ENCODE data around the gene TAF1A. TPM values are rescaled to one million over a fixed set of nuclear protein-coding genes. Genes with fewer than 3 reads are reported as not detected.

TAF1A gene
- total RNA-seq (1 to 10 TPM; 3.1 to 5.2 (median 4.0) TPM), polyA plus RNA-seq (1.0 TPM)
- long read RNA-seq, donor 1, partial matches to known transcripts, result 0 of 4 reads
- long read RNA-seq, donor 1, other reads (novel, unspliced or antisense), result 2 of 4 reads
- long read RNA-seq, donor 2, result 0 reads
- long read RNA-seq, donor 3, partial matches to known transcripts, result 1 of 12 reads
- long read RNA-seq, donor 3, other reads (novel, unspliced or antisense), result 7 of 12 reads
- long read RNA-seq, donor 4, result 0 reads

DNA sequence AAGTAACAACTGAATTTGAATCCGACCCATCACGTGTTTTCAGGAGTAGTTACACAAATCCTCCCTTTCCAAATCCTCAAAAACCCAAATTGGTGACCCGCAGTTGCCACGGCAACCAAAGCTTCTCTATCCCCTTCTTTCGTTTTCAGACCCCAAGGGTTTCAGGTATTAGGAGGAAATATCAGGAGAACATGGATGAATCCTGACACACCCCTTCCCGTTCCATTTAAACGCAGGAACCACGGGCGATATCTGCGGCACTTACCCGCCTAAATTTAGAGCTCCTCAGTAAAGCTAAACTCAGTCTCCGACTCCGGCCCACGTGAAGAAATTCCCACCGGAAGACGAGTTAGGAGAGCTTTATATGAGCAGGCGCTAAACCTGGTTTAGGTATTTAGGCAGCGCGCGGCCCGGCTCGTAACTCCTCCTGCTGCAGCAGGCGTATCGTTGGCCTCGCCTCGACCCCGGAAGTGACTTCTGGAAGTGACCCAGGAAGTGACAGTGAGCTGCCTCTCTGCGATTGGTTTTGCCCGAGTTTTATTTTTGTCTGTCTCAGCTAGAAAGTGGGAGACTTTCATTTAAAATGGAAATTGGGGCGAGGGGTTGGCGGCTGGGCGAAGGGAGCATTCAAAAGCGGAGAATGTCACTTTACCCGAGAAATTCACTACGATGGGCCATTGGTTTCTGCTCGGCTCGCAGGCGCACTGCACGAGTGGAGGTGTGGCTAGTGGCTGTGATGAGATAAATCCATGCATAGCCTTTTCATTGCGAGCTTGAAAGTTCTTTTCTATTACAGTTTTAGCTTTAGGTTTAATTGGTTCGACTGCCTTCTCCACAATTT, at the start of gene TAF1A:
TAF1A (minus strand) TSS at position 472 of the 841 bp plus-strand sequence.
- Histone ChIP-seq H3K9me3 (ENCODE audit: control insufficient read depth, low read length) (no peaks in the 10 kb centered on the region), H3K27me3 (ENCODE audit: control insufficient read depth, insufficient read depth) (no peaks in the 10 kb centered on the region), H3K4me1 (ENCODE audit: control insufficient read depth, insufficient read depth, low read length) (peaks cover 3% of the 10 kb centered on the region), H3K4me3 (ENCODE audit: low read length) (peak within 1 kb of the TSS; percentile 91), H3K27ac (ENCODE audit: low read length) (peak within 1 kb of the TSS; percentile 80)
- intact Hi-C loops (cut with DNase I), result no loop called here
- DNase-seq (peak; percentile 89 to 94 (median 93)), ATAC-seq (peak; percentile 97 to 99)
- under 1% methylated on average over 41 of the region's 41 CpGs for WGBS

- no peak overlapping the region for H3K27ac ChIP-seq (ENCODE audit: low read length)
- H3K4me1 ChIP-seq (ENCODE audit: control insufficient read depth, insufficient read depth, low read length), result no peaks in the 10 kb centered on the region
- ATAC-seq, result peak; percentile 68 to 78
- DNase-seq, result peak in 1 of 3 donors; percentile 32
- no peaks in the 10 kb centered on the region for H3K27me3 ChIP-seq (ENCODE audit: control insufficient read depth, insufficient read depth)
- no peaks in the 10 kb centered on the region for H3K9me3 ChIP-seq (ENCODE audit: control insufficient read depth, low read length)
- WGBS, result 46% methylated on average over 7 of the region's 7 CpGs
- H3K4me3 ChIP-seq (ENCODE audit: low read length), result no peak overlapping the region
- intact Hi-C loops (cut with DNase I), result loop anchor here (2.0 to 5.0 kb wide), 2 partner anchors 167 to 170 kb away; no protein-coding TSS in a partner anchor
Observed at GRCh38 chr1:222634180-222635013, 44.7 kb upstream of the TAF1A start.

GRCh38 chr1:222632749-222633148, 43.0 kb upstream of the TAF1A start:
- Histone ChIP-seq H3K9me3 (ENCODE audit: control insufficient read depth, low read length) (no peaks in the 10 kb centered on the region), H3K27ac (ENCODE audit: low read length) (no peak overlapping the region), H3K27me3 (ENCODE audit: control insufficient read depth, insufficient read depth) (no peaks in the 10 kb centered on the region), H3K4me3 (ENCODE audit: low read length) (no peak overlapping the region), H3K4me1 (ENCODE audit: control insufficient read depth, insufficient read depth, low read length) (no peaks in the 10 kb centered on the region)
- DNase-seq (no peak), ATAC-seq (no peak)
- 65% methylated on average over 2 of the region's 2 CpGs for WGBS
- intact Hi-C loops (cut with DNase I), result loop anchor here in 2 of 4 donors (5.0 kb wide), 1 partner anchor 165 kb away; no protein-coding TSS in a partner anchor

GRCh38 chr1:222631611-222632208, 42.0 kb upstream of the TAF1A start:
- ATAC-seq (no peak), DNase-seq (no peak)
- Histone ChIP-seq H3K4me1 (ENCODE audit: control insufficient read depth, insufficient read depth, low read length) (no peaks in the 10 kb centered on the region), H3K27ac (ENCODE audit: low read length) (no peak overlapping the region), H3K27me3 (ENCODE audit: control insufficient read depth, insufficient read depth) (no peaks in the 10 kb centered on the region), H3K9me3 (ENCODE audit: control insufficient read depth, low read length) (no peaks in the 10 kb centered on the region), H3K4me3 (ENCODE audit: low read length) (no peak overlapping the region)
- WGBS, result 91% methylated on average over 3 of the region's 3 CpGs
- intact Hi-C loops (cut with DNase I), result loop anchor here in 2 of 4 donors (5.0 kb wide), 1 partner anchor 164 kb away; no protein-coding TSS in a partner anchor

DNA sequence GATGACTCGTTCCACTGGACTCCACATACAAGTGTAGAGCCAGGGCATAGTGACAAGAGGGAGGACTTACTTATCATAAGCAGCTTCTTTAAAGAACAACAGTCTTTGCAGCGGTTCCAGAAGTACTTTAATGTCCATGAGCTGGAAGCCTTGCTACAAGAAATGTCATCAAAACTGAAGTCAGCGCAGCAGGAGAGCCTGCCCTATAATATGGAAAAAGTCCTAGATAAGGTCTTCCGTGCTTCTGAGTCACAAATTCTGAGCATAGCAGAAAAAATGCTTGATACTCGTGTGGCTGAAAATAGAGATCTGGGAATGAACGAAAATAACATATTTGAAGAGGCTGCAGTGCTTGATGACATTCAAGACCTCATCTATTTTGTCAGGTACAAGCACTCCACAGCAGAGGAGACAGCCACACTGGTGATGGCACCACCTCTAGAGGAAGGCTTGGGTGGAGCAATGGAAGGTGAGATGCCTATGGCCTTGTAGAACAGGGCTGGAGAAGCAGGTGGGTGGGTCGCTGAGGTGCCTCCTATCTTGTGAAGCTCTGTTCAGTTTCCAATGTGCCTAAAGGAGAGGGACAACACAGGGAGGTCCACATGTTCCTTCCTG, 40.3 kb upstream of the TAF1A start:
- Histone ChIP-seq H3K4me3 (ENCODE audit: low read length) (no peak overlapping the region), H3K4me1 (ENCODE audit: control insufficient read depth, insufficient read depth, low read length) (no peaks in the 10 kb centered on the region), H3K27ac (ENCODE audit: low read length) (no peak overlapping the region), H3K9me3 (ENCODE audit: control insufficient read depth, low read length) (no peaks in the 10 kb centered on the region), H3K27me3 (ENCODE audit: control insufficient read depth, insufficient read depth) (no peaks in the 10 kb centered on the region)
- ATAC-seq (peak in 1 of 2 donors; percentile 19), DNase-seq (no peak)
- intact Hi-C loops (cut with DNase I), result loop anchor here in 2 of 4 donors (5.0 kb wide), 1 partner anchor 163 kb away; no protein-coding TSS in a partner anchor
- 74% methylated on average over 7 of the region's 7 CpGs for WGBS

GRCh38 chr1:222627232-222627631, 37.5 kb upstream of the TAF1A start:
- Histone ChIP-seq H3K4me1 (ENCODE audit: control insufficient read depth, insufficient read depth, low read length) (no peaks in the 10 kb centered on the region), H3K4me3 (ENCODE audit: low read length) (no peak overlapping the region), H3K27me3 (ENCODE audit: control insufficient read depth, insufficient read depth) (no peaks in the 10 kb centered on the region), H3K9me3 (ENCODE audit: control insufficient read depth, low read length) (no peaks in the 10 kb centered on the region), H3K27ac (ENCODE audit: low read length) (no peak overlapping the region)
- DNase-seq (peak in 2 of 3 donors; percentile 46 to 59), ATAC-seq (peak; percentile 90 to 91)
- intact Hi-C loops (cut with DNase I), result no loop called here
- WGBS, result 45% methylated on average over 6 of the region's 6 CpGs

DNA sequence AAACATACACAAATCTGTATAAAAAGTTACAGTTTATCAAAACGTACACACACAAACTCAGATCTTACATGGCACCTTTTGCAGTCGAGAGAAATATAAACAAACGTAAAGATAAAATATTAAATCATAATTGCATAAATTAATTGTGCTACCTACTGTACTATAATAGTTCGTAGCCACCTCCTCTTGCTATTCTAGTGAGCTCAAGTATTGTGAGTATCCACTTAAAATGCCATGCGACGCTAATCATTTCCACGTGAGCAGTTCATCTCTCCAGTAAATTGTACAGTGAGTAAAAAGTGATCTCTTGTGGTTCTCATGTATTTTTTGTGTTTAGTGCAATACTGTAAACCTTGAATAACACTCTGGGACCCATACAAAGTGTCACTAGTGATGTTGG, 34.5 kb upstream of the TAF1A start:
- no peak overlapping the region for H3K27ac ChIP-seq (ENCODE audit: low read length)
- intact Hi-C loops (cut with DNase I), result no loop called here
- H3K27me3 ChIP-seq (ENCODE audit: control insufficient read depth, insufficient read depth), result no peaks in the 10 kb centered on the region
- DNase-seq (no peak), ATAC-seq (no peak)
- H3K4me3 ChIP-seq (ENCODE audit: low read length), result no peak overlapping the region
- 79% methylated on average over 7 of the region's 7 CpGs for WGBS
- H3K4me1 ChIP-seq (ENCODE audit: control insufficient read depth, insufficient read depth, low read length), result no peaks in the 10 kb centered on the region
- H3K9me3 ChIP-seq (ENCODE audit: control insufficient read depth, low read length), result no peaks in the 10 kb centered on the region

- no peak for ATAC-seq
- H3K4me3 ChIP-seq (ENCODE audit: low read length), result no peak overlapping the region
Observed at GRCh38 chr1:222623458-222623857, 33.7 kb upstream of the TAF1A start.

GRCh38 chr1:222622765-222623164, 33.0 kb upstream of the TAF1A start:
- intact Hi-C loops (cut with DNase I), result no loop called here

More at GRCh38 chr1:222623458-222623857, 33.7 kb upstream of the TAF1A start:
- H3K27ac ChIP-seq (ENCODE audit: low read length), result no peak overlapping the region
- no peak for DNase-seq
- intact Hi-C loops (cut with DNase I), result no loop called here
- no peaks in the 10 kb centered on the region for H3K4me1 ChIP-seq (ENCODE audit: control insufficient read depth, insufficient read depth, low read length)
- H3K27me3 ChIP-seq (ENCODE audit: control insufficient read depth, insufficient read depth), result no peaks in the 10 kb centered on the region
- no peaks in the 10 kb centered on the region for H3K9me3 ChIP-seq (ENCODE audit: control insufficient read depth, low read length)

GRCh38 chr1:222620566-222620965, 30.8 kb upstream of the TAF1A start:
- H3K4me3 ChIP-seq (ENCODE audit: low read length), result no peak overlapping the region
- no peaks in the 10 kb centered on the region for H3K4me1 ChIP-seq (ENCODE audit: control insufficient read depth, insufficient read depth, low read length)
- intact Hi-C loops (cut with DNase I), result no loop called here

More at GRCh38 chr1:222622765-222623164, 33.0 kb upstream of the TAF1A start:
- H3K27ac ChIP-seq (ENCODE audit: low read length), result no peak overlapping the region
- ATAC-seq (no peak), DNase-seq (no peak)
- H3K4me1 ChIP-seq (ENCODE audit: control insufficient read depth, insufficient read depth, low read length), result no peaks in the 10 kb centered on the region
- H3K27me3 ChIP-seq (ENCODE audit: control insufficient read depth, insufficient read depth), result no peaks in the 10 kb centered on the region
- H3K9me3 ChIP-seq (ENCODE audit: control insufficient read depth, low read length), result no peaks in the 10 kb centered on the region
- no peak overlapping the region for H3K4me3 ChIP-seq (ENCODE audit: low read length)
- WGBS, result 80% methylated on average over 5 of the region's 5 CpGs

More at GRCh38 chr1:222620566-222620965, 30.8 kb upstream of the TAF1A start:
- Histone ChIP-seq H3K9me3 (ENCODE audit: control insufficient read depth, low read length) (no peaks in the 10 kb centered on the region), H3K27ac (ENCODE audit: low read length) (no peak overlapping the region), H3K27me3 (ENCODE audit: control insufficient read depth, insufficient read depth) (no peaks in the 10 kb centered on the region)
- no peak for DNase-seq
- 84% methylated on average over 2 of the region's 2 CpGs for WGBS
- ATAC-seq, result no peak

All from right cardiac atrium (tissue), 5 donors.